ENCODE measurements around the gene SPACA4. TPM values are rescaled to one million over a fixed set of nuclear protein-coding genes. Genes with fewer than 3 reads are reported as not detected.
"Not testable (repeated sequence)": the region's sequence is repeated elsewhere in the genome, so short reads cannot be mapped to it uniquely, and the experiment has no call there.

Gene SPACA4
- total RNA-seq, 2 donors from 2014 or later = not detected

GRCh38 chr19:48628486-48629296, 22.1 kb downstream of the SPACA4 start:
- no peaks in the 10 kb centered on the region for H3K27me3 Mint-ChIP-seq
- H3K4me3 Mint-ChIP-seq = peak overlapping the region; percentile 25
- peak overlapping the region; percentile 37 for H3K27ac Mint-ChIP-seq
- H3K36me3 Mint-ChIP-seq (ENCODE audit: low read depth) = peaks cover 2% of the 10 kb centered on the region
- ATAC-seq (no peak), DNase-seq (no peak)
- H3K4me1 Mint-ChIP-seq = peaks cover 25% of the 10 kb centered on the region
- no peaks in the 10 kb centered on the region for H3K9me3 ChIP-seq (ENCODE audit: control insufficient read depth, low read length, poor library complexity, severe bottlenecking)

DNA sequence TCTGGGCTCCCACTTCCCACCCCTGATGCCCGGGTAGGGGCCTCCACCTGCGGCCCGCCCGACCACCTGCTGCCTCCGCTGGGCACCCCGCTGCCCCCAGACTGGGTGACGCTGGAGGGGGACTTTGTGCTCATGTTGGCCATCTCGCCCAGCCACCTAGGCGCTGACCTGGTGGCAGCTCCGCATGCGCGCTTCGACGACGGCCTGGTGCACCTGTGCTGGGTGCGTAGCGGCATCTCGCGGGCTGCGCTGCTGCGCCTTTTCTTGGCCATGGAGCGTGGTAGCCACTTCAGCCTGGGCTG, 22.7 kb downstream of the SPACA4 start:
- no peak overlapping the region for H3K4me3 Mint-ChIP-seq
- H3K9me3 ChIP-seq (ENCODE audit: control insufficient read depth, low read length, poor library complexity, severe bottlenecking) = no peaks in the 10 kb centered on the region
- DNase-seq (no peak), ATAC-seq (no peak)
- H3K4me1 Mint-ChIP-seq = peaks cover 20% of the 10 kb centered on the region
- H3K27ac Mint-ChIP-seq = no peak overlapping the region
- no peaks in the 10 kb centered on the region for H3K27me3 Mint-ChIP-seq
- H3K36me3 Mint-ChIP-seq (ENCODE audit: low read depth) = no peaks in the 10 kb centered on the region

GRCh38 chr19:48629599-48630295, 23.2 kb downstream of the SPACA4 start:
- no peak overlapping the region for H3K4me3 Mint-ChIP-seq
- peaks cover 20% of the 10 kb centered on the region for H3K4me1 Mint-ChIP-seq
- DNase-seq (no peak), ATAC-seq (no peak)
- no peaks in the 10 kb centered on the region for H3K36me3 Mint-ChIP-seq (ENCODE audit: low read depth)
- H3K27me3 Mint-ChIP-seq = no peaks in the 10 kb centered on the region
- no peaks in the 10 kb centered on the region for H3K9me3 ChIP-seq (ENCODE audit: control insufficient read depth, low read length, poor library complexity, severe bottlenecking)
- peak overlapping the region; percentile 14 for H3K27ac Mint-ChIP-seq

- DNase-seq (no peak), ATAC-seq (no peak)
- Mint-ChIP-seq H3K27ac (peak overlapping the region; percentile 14), H3K4me3 (no peak overlapping the region), H3K36me3 (ENCODE audit: low read depth) (no peaks in the 10 kb centered on the region), H3K4me1 (peaks cover 18% of the 10 kb centered on the region), H3K27me3 (no peaks in the 10 kb centered on the region)
- no peaks in the 10 kb centered on the region for H3K9me3 ChIP-seq (ENCODE audit: control insufficient read depth, low read length, poor library complexity, severe bottlenecking)
These were observed 23.9 kb downstream of the SPACA4 start for GRCh38 chr19:48630296-48631063.

DNA sequence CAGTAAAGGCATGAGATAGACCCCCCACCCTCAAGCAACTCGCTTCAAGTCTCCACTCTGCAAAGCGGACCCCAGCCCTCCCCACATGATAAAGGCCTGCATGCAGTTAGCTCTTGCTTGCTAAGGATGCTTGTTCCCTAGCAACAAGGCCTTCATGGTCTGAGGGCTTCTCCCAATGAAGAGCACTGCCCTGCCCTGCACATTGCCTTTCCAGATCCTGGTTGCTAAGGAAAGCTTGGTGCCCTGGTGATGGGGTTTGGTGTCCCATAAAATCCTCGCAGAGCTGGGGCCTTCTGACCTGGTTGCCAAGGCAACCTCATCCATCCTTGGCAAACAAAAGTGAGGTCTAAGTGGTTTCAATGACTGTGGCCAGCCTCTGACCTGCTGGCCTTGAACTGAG, 24.7 kb downstream of the SPACA4 start:
- no peaks in the 10 kb centered on the region for H3K9me3 ChIP-seq (ENCODE audit: control insufficient read depth, low read length, poor library complexity, severe bottlenecking)
- Mint-ChIP-seq H3K27me3 (no peaks in the 10 kb centered on the region), H3K4me3 (peak overlapping the region; percentile 28), H3K36me3 (ENCODE audit: low read depth) (peaks cover 3% of the 10 kb centered on the region), H3K27ac (peak overlapping the region; percentile 80), H3K4me1 (peaks cover 19% of the 10 kb centered on the region)
- DNase-seq = no peak
- no peak for ATAC-seq

DNA sequence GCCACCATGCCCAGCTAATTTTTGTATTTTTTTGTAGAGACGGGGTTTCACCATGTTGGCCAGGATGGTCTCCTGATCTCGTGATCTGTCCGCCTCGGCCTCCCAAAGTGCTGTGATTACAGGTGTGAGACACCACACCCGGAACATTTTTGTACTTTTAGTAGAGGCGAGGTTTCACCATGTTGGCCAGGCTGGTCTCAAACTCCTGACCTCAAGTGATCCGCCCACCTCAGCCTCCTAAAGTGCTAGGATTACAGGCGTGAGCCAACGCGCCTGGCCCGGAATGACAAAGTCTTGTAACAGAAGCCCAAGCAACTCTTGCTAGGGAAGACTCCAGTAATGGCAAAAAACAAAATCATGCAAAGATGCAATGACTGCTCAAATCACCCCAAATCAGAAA, 25.7 kb downstream of the SPACA4 start:
- Mint-ChIP-seq H3K4me1 (peaks cover 19% of the 10 kb centered on the region), H3K27ac (peak overlapping the region; percentile 80)
- H3K36me3 Mint-ChIP-seq (ENCODE audit: low read depth); H3K9me3 ChIP-seq (ENCODE audit: control insufficient read depth, low read length, poor library complexity, severe bottlenecking); ATAC-seq; H3K4me3 Mint-ChIP-seq; H3K27me3 Mint-ChIP-seq; DNase-seq: not testable (repeated sequence)

DNA sequence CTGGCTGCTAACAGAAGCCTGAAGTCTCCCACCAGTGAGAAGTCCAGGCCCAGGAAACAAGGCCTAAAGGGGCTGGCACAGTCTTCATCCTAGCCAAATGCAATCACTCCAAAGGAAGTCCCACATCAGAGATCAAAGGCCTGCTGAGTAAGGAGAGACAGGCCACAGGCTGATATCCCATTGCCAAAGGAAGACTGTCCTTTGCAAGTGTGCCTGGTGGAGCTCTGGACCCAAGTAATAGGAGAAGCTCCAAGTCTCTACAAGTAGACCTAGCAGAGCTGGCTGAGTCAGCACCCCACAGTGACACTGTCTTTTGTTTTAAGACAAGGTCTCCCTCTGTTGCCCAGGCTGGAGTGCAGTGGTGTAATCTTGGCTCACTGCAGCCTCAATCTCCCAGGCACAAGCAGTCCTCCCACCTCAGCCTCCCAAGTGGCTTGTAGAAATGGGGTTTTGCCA, 26.2 kb downstream of the SPACA4 start:
- Mint-ChIP-seq H3K4me1 (peaks cover 22% of the 10 kb centered on the region), H3K27ac (peak overlapping the region; percentile 80), H3K36me3 (ENCODE audit: low read depth) (peaks cover 3% of the 10 kb centered on the region), H3K4me3 (peak overlapping the region; percentile 7), H3K27me3 (no peaks in the 10 kb centered on the region)
- no peaks in the 10 kb centered on the region for H3K9me3 ChIP-seq (ENCODE audit: control insufficient read depth, low read length, poor library complexity, severe bottlenecking)
- ATAC-seq (no peak), DNase-seq (no peak)

DNA sequence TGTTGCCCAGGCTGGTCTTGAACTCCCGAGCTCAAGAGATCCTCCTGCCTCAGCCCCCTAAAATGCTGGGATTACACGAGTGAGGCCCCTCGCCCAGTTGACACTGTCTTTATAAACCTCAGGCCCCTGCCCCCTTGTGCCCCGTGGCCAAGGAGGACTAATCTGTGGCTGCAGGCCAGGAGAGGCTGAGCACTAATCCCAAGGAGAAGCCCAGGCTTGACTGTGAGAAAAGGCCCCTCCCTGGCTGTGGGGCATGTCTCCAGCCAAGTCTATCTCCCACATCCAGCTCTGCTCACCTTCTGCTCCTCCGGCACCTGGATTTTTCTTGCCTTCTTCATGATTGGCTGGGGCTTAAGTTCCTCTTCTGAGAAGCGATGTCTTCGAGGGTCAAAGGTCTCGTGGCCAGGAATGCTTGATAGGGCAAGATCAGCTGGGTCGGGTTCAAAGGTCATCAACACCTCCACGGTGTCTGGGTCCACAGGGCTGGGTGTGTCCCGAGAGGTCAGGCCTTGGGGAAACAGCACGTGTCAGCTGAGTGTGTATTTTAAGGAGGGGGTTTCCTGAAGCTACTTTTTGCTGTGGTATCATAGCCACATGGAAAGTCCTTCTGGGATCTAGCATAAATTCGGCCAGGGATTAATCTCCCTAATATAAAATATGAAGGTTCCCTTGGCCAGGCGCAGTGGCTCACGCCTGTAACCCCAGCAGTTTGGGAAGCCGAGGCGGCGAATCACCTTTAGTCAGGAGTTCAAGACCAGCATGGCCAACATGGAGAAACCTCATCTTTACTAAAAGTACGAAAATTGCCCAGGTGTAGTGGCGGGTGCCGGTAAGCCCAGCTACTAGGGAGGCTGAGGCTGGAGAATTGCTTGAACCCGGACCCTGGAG, 26.9 kb downstream of the SPACA4 start:
- DNase-seq (no peak), ATAC-seq (no peak)
- Mint-ChIP-seq H3K27ac (peak overlapping the region; percentile 80), H3K27me3 (no peaks in the 10 kb centered on the region), H3K4me1 (peaks cover 27% of the 10 kb centered on the region), H3K4me3 (peak overlapping the region; percentile 7), H3K36me3 (ENCODE audit: low read depth) (peaks cover 3% of the 10 kb centered on the region)
- no peaks in the 10 kb centered on the region for H3K9me3 ChIP-seq (ENCODE audit: control insufficient read depth, low read length, poor library complexity, severe bottlenecking)

GRCh38 chr19:48634036-48634342, 27.4 kb downstream of the SPACA4 start:
- Mint-ChIP-seq H3K4me1 (peaks cover 33% of the 10 kb centered on the region), H3K27ac (peak overlapping the region; percentile 80), H3K4me3 (peak overlapping the region; percentile 83), H3K36me3 (ENCODE audit: low read depth) (peaks cover 3% of the 10 kb centered on the region), H3K27me3 (no peaks in the 10 kb centered on the region)
- DNase-seq (no peak), ATAC-seq (no peak)
- no peaks in the 10 kb centered on the region for H3K9me3 ChIP-seq (ENCODE audit: control insufficient read depth, low read length, poor library complexity, severe bottlenecking)

- Mint-ChIP-seq H3K4me1 (peaks cover 36% of the 10 kb centered on the region), H3K27ac (peak overlapping the region; percentile 80), H3K4me3 (peak overlapping the region; percentile 83), H3K27me3 (no peaks in the 10 kb centered on the region), H3K36me3 (ENCODE audit: low read depth) (peaks cover 3% of the 10 kb centered on the region)
- H3K9me3 ChIP-seq (ENCODE audit: control insufficient read depth, low read length, poor library complexity, severe bottlenecking) = no peaks in the 10 kb centered on the region
- peak; percentile 16 for ATAC-seq
- DNase-seq = peak; percentile 83 to 85 (median 83)
These were observed 28.1 kb downstream of the SPACA4 start for GRCh38 chr19:48634424-48635262.

- no peaks in the 10 kb centered on the region for H3K9me3 ChIP-seq (ENCODE audit: control insufficient read depth, low read length, poor library complexity, severe bottlenecking)
- H3K36me3 Mint-ChIP-seq (ENCODE audit: low read depth) = peaks cover 3% of the 10 kb centered on the region
- peak overlapping the region; percentile 97 for H3K27ac Mint-ChIP-seq
- H3K4me1 Mint-ChIP-seq = peaks cover 41% of the 10 kb centered on the region
- peak; percentile 71 to 72 (median 72) for DNase-seq
- ATAC-seq = peak; percentile 5
- peak overlapping the region; percentile 99 for H3K4me3 Mint-ChIP-seq
- H3K27me3 Mint-ChIP-seq = no peaks in the 10 kb centered on the region
These were observed 28.9 kb downstream of the SPACA4 start for GRCh38 chr19:48635263-48635965.

Measured in T-helper 17 cell (primary cell).